Lung (tissue), 12 donors: Measurements from ENCODE around the gene FCAMR. TPM values are rescaled to one million over a fixed set of nuclear protein-coding genes. Genes with fewer than 3 reads are reported as not detected.

Experiments
- ATAC-seq: fragments of 200-7000 bp; cut with Tn5 transposase; one replicate; pipeline ENCODE4 v1.9.1; 2020; ENCODE audit warnings: moderate number of reproducible peaks; ENCODE audit not compliant: insufficient read depth, low FRiP score
- DNase-seq, 3 donors: peaks; one replicate each; pipeline ENCODE4 v3.0.0-alpha.2; 2013 to 2017
- H3K27ac ChIP-seq, 2 donors: one replicate each; pipeline ENCODE4 v1.5.1; 2013; ENCODE audit warnings: mild to moderate bottlenecking in 2 of 2, moderate library complexity in 2 of 2, control low read depth in 1 of 2, inconsistent platforms in 1 of 2, low read depth in 1 of 2, low read length in 1 of 2
- H3K27me3 ChIP-seq, 3 donors: one replicate each; pipeline ENCODE4 v1.5.1; 2013; ENCODE audit warnings: low read length in 2 of 3; ENCODE audit not compliant: control insufficient read depth in 3 of 3, insufficient read depth in 3 of 3
- H3K36me3 ChIP-seq, 4 donors: one replicate each; pipeline ENCODE4 v1.5.1; 2013; ENCODE audit warnings: low read length in 4 of 4, mild to moderate bottlenecking in 1 of 4, moderate library complexity in 1 of 4; ENCODE audit not compliant: control insufficient read depth in 4 of 4, insufficient read depth in 4 of 4
- H3K4me1 ChIP-seq, 5 donors: one replicate each; pipeline ENCODE4 v1.5.1; 2013; ENCODE audit warnings: low read length in 5 of 5, mild to moderate bottlenecking in 2 of 5, moderate library complexity in 1 of 5; ENCODE audit not compliant: control insufficient read depth in 5 of 5, insufficient read depth in 5 of 5
- H3K4me3 ChIP-seq: one replicate; pipeline ENCODE4 v1.5.1; 2013; ENCODE audit warnings: mild to moderate bottlenecking, control low read depth, moderate library complexity
- H3K9ac ChIP-seq, 2 donors: one replicate each; pipeline ENCODE4 v1.5.1; 2013; ENCODE audit warnings: low read length in 2 of 2, control low read depth in 1 of 2; ENCODE audit not compliant: insufficient read depth in 1 of 2
- H3K9me3 ChIP-seq, 4 donors: one replicate each; pipeline ENCODE4 v1.5.1; 2013; ENCODE audit warnings: low read length in 3 of 4, mild to moderate bottlenecking in 1 of 4, moderate library complexity in 1 of 4; ENCODE audit not compliant: control insufficient read depth in 4 of 4, insufficient read depth in 3 of 4
- CTCF ChIP-seq: IDR thresholded peaks from 2 replicates; pipeline ENCODE4 v1.5.1; 2012; ENCODE audit warnings: mild to moderate bottlenecking; ENCODE audit errors: control extremely low read depth, extremely low read depth
- WGBS, 2 donors: extraction: QIAGEN DNeasy Blood & Tissue Kit; methylation state at CpG; one replicate each; pipeline ENCODE4 v1.1.7; 2013; 5-methylcytosine and 5-hydroxymethylcytosine counted together
- polyA plus RNA-seq, 2 donors: library from polyadenylated mRNA; stranded (reverse); fragments of 200-250 nt; gene quantifications; one replicate each; pipeline ENCODE4 v1.2.1, GENCODE V29; 2013
- total RNA-seq, 2 donors: library from RNA; depleted of rRNA in 1 of 2; stranded (reverse); fragments of >200 nt in 1 of 2; gene quantifications; one replicate each; pipeline ENCODE4 v1.2.1, GENCODE V29; 2014 to 2021
- donor health status: control.
- donor health status: control.
- donor health status: Bipolar disorder and iron deficiency.
- donor health status: healthy.
- donor health status: DM: yes; HTN: yes; CAD: no.

FCAMR gene
- total and polyA plus RNA-seq, 4 donors: 0.18 to 0.40 TPM; not detected in 2

DNA sequence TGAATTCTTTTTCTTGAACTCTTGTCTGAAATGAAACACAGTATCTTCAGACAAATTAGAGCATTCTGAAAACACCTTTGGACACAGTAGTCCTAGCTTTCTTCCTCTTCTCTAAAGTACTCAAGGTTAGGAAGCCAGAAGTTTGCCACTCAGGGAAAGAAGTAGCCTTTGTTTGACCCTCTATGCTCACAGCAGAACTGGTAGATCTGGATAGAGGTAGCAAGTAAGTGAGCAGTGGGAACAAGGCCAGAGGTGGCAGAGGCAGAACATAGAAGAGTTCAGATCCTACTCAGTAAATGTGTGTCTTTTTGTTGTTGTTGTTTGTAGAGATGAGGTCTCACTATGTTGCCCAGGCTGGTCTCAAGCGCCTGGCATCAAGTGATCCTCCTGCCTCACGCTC lies 16.6 kb downstream of the FCAMR start:
- Histone ChIP-seq H3K27me3 (no peaks in the 10 kb centered on the region), H3K4me3 (no peak overlapping the region), H3K36me3 (no peaks in the 10 kb centered on the region), H3K9me3 (no peaks in the 10 kb centered on the region), H3K9ac (no peak overlapping the region), H3K4me1 (peaks cover 0 to 13% (median 0%) of the 10 kb centered on the region in 5 donors), H3K27ac (peak overlapping the region in 1 of 2 donors; percentile 65)
- no peak for ATAC-seq
- DNase-seq: peak; percentile 30 to 72 (median 40)
- 89 to 95% methylated on average over 2 of the region's 2 CpGs for WGBS, 2 donors
- no peak for TF ChIP-seq CTCF

DNA sequence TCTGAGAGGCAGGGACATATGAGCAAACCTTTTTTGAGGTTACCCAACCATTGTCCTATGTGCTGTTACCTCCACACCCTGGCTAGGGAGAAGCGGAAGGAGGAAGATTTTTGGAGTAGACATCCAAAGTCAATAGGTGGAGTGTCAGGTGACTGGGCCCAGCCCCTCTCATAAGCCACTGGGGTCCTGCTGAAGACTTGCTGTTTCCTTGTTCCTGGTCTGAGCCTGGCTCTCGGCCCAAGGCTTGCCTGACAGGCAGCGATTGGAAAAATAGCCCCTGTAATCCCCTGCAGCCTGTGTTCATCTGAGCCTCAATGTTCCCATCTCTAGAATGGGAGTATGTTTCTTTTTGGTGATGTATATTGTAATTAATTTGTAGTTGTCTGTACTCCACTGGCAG lies 17.1 kb downstream of the FCAMR start:
- Histone ChIP-seq H3K9me3 (no peaks in the 10 kb centered on the region), H3K4me3 (no peak overlapping the region), H3K27me3 (no peaks in the 10 kb centered on the region), H3K36me3 (no peaks in the 10 kb centered on the region), H3K27ac (peak overlapping the region in 1 of 2 donors; percentile 1), H3K9ac (no peak overlapping the region), H3K4me1 (peaks cover 0 to 13% (median 0%) of the 10 kb centered on the region in 5 donors)
- TF ChIP-seq CTCF: no peak
- 73 to 87% methylated on average over 3 of the region's 3 CpGs for WGBS, 2 donors
- DNase-seq (no peak), ATAC-seq (peak; percentile 29)

DNA sequence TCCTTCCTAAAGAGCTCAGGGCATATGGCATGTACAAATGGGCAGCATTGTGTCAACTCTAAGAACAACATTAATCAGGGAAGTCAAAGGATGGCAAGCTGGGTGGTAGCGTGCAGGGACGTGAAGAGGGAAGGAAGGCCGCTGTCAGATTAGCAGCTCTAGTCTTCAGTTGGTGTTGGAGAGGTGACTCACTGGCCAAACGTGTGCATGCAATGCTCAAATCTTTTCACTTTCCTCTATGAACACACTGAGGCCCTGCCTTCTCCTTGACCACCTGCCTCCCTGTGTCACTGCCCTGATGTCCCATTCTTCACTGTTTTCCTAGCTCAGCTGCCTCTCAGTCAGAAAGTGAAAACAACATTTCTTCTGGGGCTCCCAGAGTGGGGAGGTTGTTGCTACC lies 18.1 kb downstream of the FCAMR start:
- no peak for DNase-seq
- H3K4me1 ChIP-seq: peaks cover 0 to 13% (median 0%) of the 10 kb centered on the region in 5 donors
- WGBS, 2 donors: 23 to 29% methylated on average over 4 of the region's 4 CpGs

More for the DNA sequence above, 18.1 kb downstream of the FCAMR start:
- Histone ChIP-seq H3K36me3 (no peaks in the 10 kb centered on the region), H3K27me3 (no peaks in the 10 kb centered on the region), H3K27ac (peak overlapping the region in 1 of 2 donors; percentile 42), H3K4me3 (no peak overlapping the region), H3K9me3 (no peaks in the 10 kb centered on the region), H3K9ac (no peak overlapping the region)
- ATAC-seq: peak; percentile 42
- TF ChIP-seq CTCF: no peak
